SK-N-SH treated with all-trans-retinoic acid at 6 μM for 48 hours (cell line): ENCODE data around the gene LRRFIP1.
A peak's percentile ranks its signal among the peaks of the same experiment; 100 is the strongest.

ENCODE experiments used
- ATAC-seq: fragments of 200-7000 bp; cut with Tn5 transposase; 3 replicates; pipeline ENCODE4 v1.9.1; 2020; ENCODE audit warnings: mild to moderate bottlenecking, moderate library complexity
- ARNTL ChIP-seq: fragments of 450-650 bp; formaldehyde crosslinking; IDR thresholded peaks from 2 replicates; pipeline ENCODE4 v1.5.0; 2020; ENCODE audit warnings: low read depth, mild to moderate bottlenecking, moderate library complexity, borderline replicate concordance
- BACH2 ChIP-seq: fragments of 250-450 bp; sonication (Bioruptor Pico); IDR thresholded peaks from 2 replicates; pipeline ENCODE4 v1.9.0; 2021; ENCODE audit warnings: mild to moderate bottlenecking, borderline replicate concordance
- CREB5 ChIP-seq: fragments of 250-450 bp; sonication (Bioruptor Pico); IDR thresholded peaks from 2 replicates; pipeline ENCODE4 v1.5.1; 2020; ENCODE audit warnings: low read depth, mild to moderate bottlenecking, moderate library complexity
- CSDC2 ChIP-seq: fragments of 250-450 bp; sonication (Bioruptor Pico); IDR thresholded peaks from 2 replicates; pipeline ENCODE4 v1.5.0; 2020; ENCODE audit warnings: mild to moderate bottlenecking, moderate library complexity
- CSRNP3 ChIP-seq: fragments of 250-450 bp; sonication (Bioruptor Pico); IDR thresholded peaks from 2 replicates; pipeline ENCODE4 v1.5.1; 2021; ENCODE audit warnings: mild to moderate bottlenecking, moderate library complexity
- ESRRG ChIP-seq: fragments of 250-450 bp; sonication (Bioruptor Pico); IDR thresholded peaks from 2 replicates; pipeline ENCODE4 v1.6.1; 2021; ENCODE audit warnings: mild to moderate bottlenecking
- GLIS3 ChIP-seq: fragments of 250-450 bp; sonication (Bioruptor Pico); IDR thresholded peaks from 2 replicates; pipeline ENCODE4 v1.5.0; 2020; ENCODE audit warnings: mild to moderate bottlenecking, moderate library complexity
- PATZ1 ChIP-seq: fragments of 250-450 bp; sonication (Bioruptor Pico); IDR thresholded peaks from 2 replicates; pipeline ENCODE4 v1.8.0; 2020; ENCODE audit warnings: mild to moderate bottlenecking, moderate library complexity, borderline replicate concordance
- POU6F1 ChIP-seq: fragments of 250-450 bp; sonication (Bioruptor Pico); IDR thresholded peaks from 2 replicates; pipeline ENCODE4 v1.8.0; 2021; ENCODE audit warnings: low read depth, mild to moderate bottlenecking, moderate library complexity, borderline replicate concordance
- PPARA ChIP-seq: fragments of 250-450 bp; sonication (Bioruptor Pico); IDR thresholded peaks from 2 replicates; pipeline ENCODE4 v1.5.0; 2020; ENCODE audit warnings: mild to moderate bottlenecking, borderline replicate concordance
- RARB ChIP-seq: fragments of 250-450 bp; sonication (Bioruptor Pico); IDR thresholded peaks from 2 replicates; pipeline ENCODE4 v1.8.0; 2021; ENCODE audit warnings: mild to moderate bottlenecking, moderate library complexity
- SNAI2 ChIP-seq: fragments of 250-450 bp; sonication (Bioruptor Pico); IDR thresholded peaks from 2 replicates; pipeline ENCODE4 v1.5.0; 2020; ENCODE audit warnings: mild to moderate bottlenecking, moderate library complexity
- TCF4 ChIP-seq: fragments of 250-450 bp; sonication (Bioruptor Pico); IDR thresholded peaks from 2 replicates; pipeline ENCODE4 v1.8.0; 2021; ENCODE audit warnings: mild to moderate bottlenecking, moderate library complexity, borderline replicate concordance
- TOX ChIP-seq: fragments of 250-450 bp; sonication (Bioruptor Pico); IDR thresholded peaks from 2 replicates; pipeline ENCODE4 v1.8.0; 2021; ENCODE audit warnings: mild to moderate bottlenecking, moderate library complexity, borderline replicate concordance
- ZC3H10 ChIP-seq: fragments of 250-450 bp; sonication (Bioruptor Pico); IDR thresholded peaks from 2 replicates; pipeline ENCODE4 v1.5.1; 2021; ENCODE audit warnings: mild to moderate bottlenecking, moderate library complexity
- ZFP3 ChIP-seq: fragments of 250-450 bp; sonication (Bioruptor Pico); IDR thresholded peaks from 2 replicates; pipeline ENCODE4 v1.5.0; 2020; ENCODE audit warnings: mild to moderate bottlenecking, moderate library complexity
- ZFP30 ChIP-seq: fragments of 450-650 bp; formaldehyde crosslinking; IDR thresholded peaks from 2 replicates; pipeline ENCODE4 v1.5.0; 2022; ENCODE audit warnings: mild to moderate bottlenecking, moderate library complexity
- ZNF565 ChIP-seq: fragments of 450-650 bp; formaldehyde crosslinking; conservative IDR thresholded peaks from 2 replicates; pipeline ENCODE4 v1.5.0; 2020; ENCODE audit warnings: low read depth, mild to moderate bottlenecking, moderate library complexity
- ZNF70 ChIP-seq: fragments of 450-650 bp; formaldehyde crosslinking; IDR thresholded peaks from 2 replicates; pipeline ENCODE4 v1.5.0; 2020; ENCODE audit warnings: mild to moderate bottlenecking, moderate library complexity
- ZNF8 ChIP-seq: fragments of 450-650 bp; formaldehyde crosslinking; IDR thresholded peaks from 2 replicates; pipeline ENCODE4 v1.5.0; 2020; ENCODE audit warnings: mild to moderate bottlenecking, moderate library complexity

LRRFIP1 gene

GRCh38 chr2:237744613-237745249 is 117.3 kb downstream of the LRRFIP1 start:
- ATAC-seq: peak; percentile 93
- no peak for TF ChIP-seq RARB (CRISPR knock-in tag)
- no peak for TF ChIP-seq ESRRG

- no peak for ATAC-seq
- no peak for TF ChIP-seq ZFP3 (CRISPR knock-in tag)
- no peak for TF ChIP-seq ZNF70 (CRISPR knock-in tag)
- TF ChIP-seq PATZ1 (CRISPR knock-in tag): no peak
- TF ChIP-seq CSDC2 (CRISPR knock-in tag): no peak
Measured at GRCh38 chr2:237745250-237745613, 117.8 kb downstream of the LRRFIP1 start.

- TF ChIP-seq CSDC2 (CRISPR knock-in tag): no peak
- no peak for TF ChIP-seq ZNF70 (CRISPR knock-in tag)
- TF ChIP-seq ARNTL (CRISPR knock-in tag): no peak
- TF ChIP-seq PPARA (CRISPR knock-in tag): no peak
- no peak for TF ChIP-seq ESRRG
- TF ChIP-seq ZFP3 (CRISPR knock-in tag): no peak
- TF ChIP-seq SNAI2: no peak
- TF ChIP-seq GLIS3 (CRISPR knock-in tag): no peak
- TF ChIP-seq TCF4 (CRISPR knock-in tag): no peak
- TF ChIP-seq CREB5 (CRISPR knock-in tag): no peak
- TF ChIP-seq ZC3H10 (CRISPR knock-in tag): no peak
- TF ChIP-seq ZNF8 (CRISPR knock-in tag): no peak
- TF ChIP-seq BACH2: no peak
- no peak for TF ChIP-seq ZNF565
- no peak for TF ChIP-seq CSRNP3 (CRISPR knock-in tag)
- TF ChIP-seq PATZ1 (CRISPR knock-in tag): no peak
- no peak for TF ChIP-seq POU6F1 (CRISPR knock-in tag)
Measured at GRCh38 chr2:237746302-237747080, 119.1 kb downstream of the LRRFIP1 start.

GRCh38 chr2:237747189-237747588 is 119.8 kb downstream of the LRRFIP1 start:
- no peak for TF ChIP-seq CSDC2 (CRISPR knock-in tag)
- no peak for TF ChIP-seq TOX (CRISPR knock-in tag)
- TF ChIP-seq CSRNP3 (CRISPR knock-in tag): no peak
- TF ChIP-seq ZFP3 (CRISPR knock-in tag): no peak
- TF ChIP-seq ZFP30 (CRISPR knock-in tag): no peak
- TF ChIP-seq, all 23 proteins: peak for 0
- ATAC-seq: no peak

More at GRCh38 chr2:237746302-237747080, 119.1 kb downstream of the LRRFIP1 start:
- no peak for ATAC-seq
